Measurements from ENCODE around the gene EXOC6B.

EXOC6B gene

DNA sequence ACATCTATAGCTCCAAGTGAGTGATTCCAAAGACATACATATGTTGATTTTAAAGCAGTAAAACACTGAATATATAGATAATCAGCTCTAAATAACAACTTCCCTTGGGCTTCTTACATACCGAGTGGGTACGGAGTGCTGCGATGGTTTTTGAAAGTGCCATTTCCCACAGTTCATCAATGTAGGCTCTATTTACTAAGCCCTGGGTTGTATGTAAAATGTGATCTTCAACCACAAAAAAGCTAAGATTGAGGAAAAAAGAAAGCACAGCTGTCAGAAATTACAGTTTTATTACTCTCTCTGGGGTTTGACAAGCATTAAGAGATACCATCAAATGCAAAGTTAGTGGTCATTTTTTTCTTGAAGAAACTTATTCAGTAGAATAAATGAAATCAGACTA is 312.8 kb downstream of the EXOC6B start:
- H3K79me1 ChIP-seq (ENCODE audit: low read depth, low read length): no peaks in the 10 kb centered on the region
- no peaks in the 10 kb centered on the region for H3K9me3 ChIP-seq (replicated peaks in 1 of 2; ENCODE audit: control insufficient read depth in 2 of 2, insufficient read depth in 1 of 2, low read depth in 1 of 2, low read length in 2 of 2)
- no peak overlapping the region for H2AK5ac ChIP-seq (ENCODE audit: low read depth, low read length)
- H3K23ac ChIP-seq (ENCODE audit: low read depth, low read length, poor library complexity): no peak overlapping the region
- H4K8ac ChIP-seq (ENCODE audit: low read depth, low read length): no peak overlapping the region
- H2AFZ ChIP-seq (ENCODE audit: low read length): no peak overlapping the region
- H3K9ac ChIP-seq (ENCODE audit: low read depth, low read length, poor library complexity): no peak overlapping the region
- no peak overlapping the region for H2BK120ac ChIP-seq (ENCODE audit: low read depth, low read length)
- no peak for DNase-seq (ENCODE audit: low spot score)
- no peak overlapping the region for H2BK12ac ChIP-seq (ENCODE audit: low read length)
- H2BK15ac ChIP-seq (ENCODE audit: low read length): no peak overlapping the region
- no peak overlapping the region for H3K14ac ChIP-seq (ENCODE audit: low read length)
- no peaks in the 10 kb centered on the region for H3K36me3 ChIP-seq (replicated peaks in 1 of 2; ENCODE audit: control insufficient read depth in 2 of 2, insufficient read depth in 2 of 2, low read length in 2 of 2)
- H3K27me3 ChIP-seq (ENCODE audit: control insufficient read depth in 3 of 3, insufficient read depth in 3 of 3, low read depth in 1 of 3, low read length in 3 of 3): no peaks in the 10 kb centered on the region
- H3K27ac ChIP-seq (replicated peaks; ENCODE audit: low read length): no peak overlapping the region
- H3K4me3 ChIP-seq (ENCODE audit: low read length in 2 of 2): no peak overlapping the region
- peaks cover 0 to 1% of the 10 kb centered on the region in 2 donors for H3K4me1 ChIP-seq (ENCODE audit: control insufficient read depth in 2 of 2, insufficient read depth in 1 of 2, low read depth in 1 of 2, low read length in 2 of 2)
- H3K4ac ChIP-seq (ENCODE audit: low read length): no peak overlapping the region
- H3K4me2 ChIP-seq (ENCODE audit: insufficient read depth, low read length, poor library complexity, severe bottlenecking): no peak overlapping the region
- H2BK5ac ChIP-seq (ENCODE audit: low read length): no peak overlapping the region
- H3K18ac ChIP-seq (ENCODE audit: low read length): no peak overlapping the region
- H4K91ac ChIP-seq (ENCODE audit: low read depth, low read length, poor library complexity): no peak overlapping the region
- WGBS, 2 donors (ENCODE audit: extremely low coverage in 2 of 2, insufficient read length in 2 of 2, insufficient replicate concordance in 1 of 2): no CpG with 5 or more reads among the region's 3 CpGs

DNA sequence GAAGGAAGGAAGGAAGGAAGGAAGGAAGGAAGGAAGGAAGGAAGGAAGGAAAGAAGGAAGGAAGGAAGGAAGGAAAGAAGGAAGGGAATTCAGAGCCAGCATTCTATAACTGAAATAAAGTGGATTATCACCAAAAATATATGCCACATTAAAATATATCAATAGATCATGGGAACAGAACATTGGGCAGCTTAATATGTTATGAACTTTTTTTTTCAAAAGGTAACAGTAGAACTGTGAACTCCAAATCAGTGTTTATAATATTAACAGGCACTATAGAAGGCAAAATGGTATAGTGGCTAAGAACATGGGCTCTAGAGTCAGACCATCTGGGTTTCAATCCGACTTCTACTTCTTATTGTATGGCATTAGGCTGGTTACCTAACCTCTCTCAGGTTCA is 313.5 kb downstream of the EXOC6B start:
- Histone ChIP-seq H3K23ac (ENCODE audit: low read depth, low read length, poor library complexity) (no peak overlapping the region), H3K27me3 (ENCODE audit: control insufficient read depth in 3 of 3, insufficient read depth in 3 of 3, low read depth in 1 of 3, low read length in 3 of 3) (no peaks in the 10 kb centered on the region), H3K9ac (ENCODE audit: low read depth, low read length, poor library complexity) (no peak overlapping the region), H2BK12ac (ENCODE audit: low read length) (no peak overlapping the region), H4K8ac (ENCODE audit: low read depth, low read length) (no peak overlapping the region), H4K91ac (ENCODE audit: low read depth, low read length, poor library complexity) (no peak overlapping the region), H2AK5ac (ENCODE audit: low read depth, low read length) (no peak overlapping the region), H3K79me1 (ENCODE audit: low read depth, low read length) (no peaks in the 10 kb centered on the region), H3K27ac (replicated peaks; ENCODE audit: low read length) (no peak overlapping the region), H3K4ac (ENCODE audit: low read length) (no peak overlapping the region), H3K18ac (ENCODE audit: low read length) (no peak overlapping the region), H3K4me1 (ENCODE audit: control insufficient read depth in 2 of 2, insufficient read depth in 1 of 2, low read depth in 1 of 2, low read length in 2 of 2) (peaks cover 0 to 1% of the 10 kb centered on the region in 2 donors), H2BK120ac (ENCODE audit: low read depth, low read length) (no peak overlapping the region), H3K9me3 (replicated peaks in 1 of 2; ENCODE audit: control insufficient read depth in 2 of 2, insufficient read depth in 1 of 2, low read depth in 1 of 2, low read length in 2 of 2) (no peaks in the 10 kb centered on the region), H2BK15ac (ENCODE audit: low read length) (no peak overlapping the region), H2AFZ (ENCODE audit: low read length) (no peak overlapping the region), H2BK5ac (ENCODE audit: low read length) (no peak overlapping the region), H3K4me2 (ENCODE audit: insufficient read depth, low read length, poor library complexity, severe bottlenecking) (no peak overlapping the region), H3K4me3 (ENCODE audit: low read length in 2 of 2) (no peak overlapping the region), H3K14ac (ENCODE audit: low read length) (no peak overlapping the region), H3K36me3 (replicated peaks in 1 of 2; ENCODE audit: control insufficient read depth in 2 of 2, insufficient read depth in 2 of 2, low read length in 2 of 2) (no peaks in the 10 kb centered on the region)
- WGBS, 2 donors (ENCODE audit: extremely low coverage in 2 of 2, insufficient read length in 2 of 2, insufficient replicate concordance in 1 of 2): no CpG with 5 or more reads among the region's 1 CpG
- no peak for DNase-seq (ENCODE audit: low spot score)

DNA sequence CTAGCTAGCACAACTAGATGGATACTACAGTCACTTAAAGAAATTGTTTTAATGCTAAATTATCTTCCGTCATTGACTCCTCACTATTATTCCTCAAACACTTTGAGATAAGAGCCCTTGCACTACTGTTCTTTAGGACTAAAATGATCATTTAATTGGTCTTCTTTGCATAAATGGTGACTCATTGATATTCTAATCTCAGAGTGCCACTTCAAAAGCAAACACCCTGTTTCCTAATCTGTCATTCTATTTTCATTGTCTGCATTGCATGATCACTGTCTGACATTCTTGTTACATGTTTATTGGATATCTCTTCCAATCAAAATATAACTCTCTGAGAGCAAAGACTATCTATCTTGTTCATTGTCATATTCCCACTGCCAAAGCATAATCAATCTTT is 313.9 kb downstream of the EXOC6B start:
- no peak overlapping the region for H2BK12ac ChIP-seq (ENCODE audit: low read length)
- H3K4ac ChIP-seq (ENCODE audit: low read length): no peak overlapping the region
- H3K14ac ChIP-seq (ENCODE audit: low read length): no peak overlapping the region
- H3K9me3 ChIP-seq (replicated peaks in 1 of 2; ENCODE audit: control insufficient read depth in 2 of 2, insufficient read depth in 1 of 2, low read depth in 1 of 2, low read length in 2 of 2): no peaks in the 10 kb centered on the region
- H3K36me3 ChIP-seq (replicated peaks in 1 of 2; ENCODE audit: control insufficient read depth in 2 of 2, insufficient read depth in 2 of 2, low read length in 2 of 2): no peaks in the 10 kb centered on the region
- no peak overlapping the region for H2AFZ ChIP-seq (ENCODE audit: low read length)
- H4K91ac ChIP-seq (ENCODE audit: low read depth, low read length, poor library complexity): no peak overlapping the region
- peaks cover 0 to 1% of the 10 kb centered on the region in 2 donors for H3K4me1 ChIP-seq (ENCODE audit: control insufficient read depth in 2 of 2, insufficient read depth in 1 of 2, low read depth in 1 of 2, low read length in 2 of 2)
- no peak for DNase-seq (ENCODE audit: low spot score)
- H4K8ac ChIP-seq (ENCODE audit: low read depth, low read length): no peak overlapping the region
- H3K4me3 ChIP-seq (ENCODE audit: low read length in 2 of 2): no peak overlapping the region
- no peaks in the 10 kb centered on the region for H3K79me1 ChIP-seq (ENCODE audit: low read depth, low read length)
- no peak overlapping the region for H2BK120ac ChIP-seq (ENCODE audit: low read depth, low read length)
- H2BK15ac ChIP-seq (ENCODE audit: low read length): no peak overlapping the region
- H2AK5ac ChIP-seq (ENCODE audit: low read depth, low read length): no peak overlapping the region
- no peak overlapping the region for H3K18ac ChIP-seq (ENCODE audit: low read length)
- H3K23ac ChIP-seq (ENCODE audit: low read depth, low read length, poor library complexity): no peak overlapping the region
- no peak overlapping the region for H3K9ac ChIP-seq (ENCODE audit: low read depth, low read length, poor library complexity)
- no peak overlapping the region for H3K4me2 ChIP-seq (ENCODE audit: insufficient read depth, low read length, poor library complexity, severe bottlenecking)
- no peaks in the 10 kb centered on the region for H3K27me3 ChIP-seq (ENCODE audit: control insufficient read depth in 3 of 3, insufficient read depth in 3 of 3, low read depth in 1 of 3, low read length in 3 of 3)
- no peak overlapping the region for H2BK5ac ChIP-seq (ENCODE audit: low read length)
- H3K27ac ChIP-seq (replicated peaks; ENCODE audit: low read length): no peak overlapping the region
- no CpG with 5 or more reads among the region's 1 CpG for WGBS, 2 donors (ENCODE audit: extremely low coverage in 2 of 2, insufficient read length in 2 of 2, insufficient replicate concordance in 1 of 2)

DNA sequence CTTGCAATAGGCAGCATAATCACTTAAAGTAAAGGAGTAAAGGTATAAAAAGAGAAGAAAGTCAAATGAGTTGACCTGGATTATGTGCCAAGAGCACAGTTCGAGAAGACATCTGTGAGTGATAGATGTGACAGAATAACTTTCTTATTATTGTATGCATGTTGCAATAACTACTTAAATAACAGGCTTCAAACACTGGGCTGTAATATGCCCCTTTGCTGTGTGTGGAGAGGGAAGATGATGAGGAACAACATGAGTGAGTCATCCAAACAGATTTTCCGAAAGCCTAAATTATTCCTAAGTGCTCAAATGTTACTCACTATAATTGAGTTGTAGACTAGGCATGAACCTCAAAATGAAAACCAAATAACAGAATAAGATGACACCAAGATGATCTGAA is 328.1 kb downstream of the EXOC6B start:
- Histone ChIP-seq H3K9me3 (replicated peaks in 1 of 2; ENCODE audit: control insufficient read depth in 2 of 2, insufficient read depth in 1 of 2, low read depth in 1 of 2, low read length in 2 of 2) (peaks cover 0 to 2% of the 10 kb centered on the region in 2 donors), H2AK5ac (ENCODE audit: low read depth, low read length) (no peak overlapping the region), H3K4ac (ENCODE audit: low read length) (no peak overlapping the region), H3K18ac (ENCODE audit: low read length) (no peak overlapping the region), H2BK12ac (ENCODE audit: low read length) (no peak overlapping the region), H3K79me1 (ENCODE audit: low read depth, low read length) (no peaks in the 10 kb centered on the region), H2BK5ac (ENCODE audit: low read length) (no peak overlapping the region), H3K4me3 (ENCODE audit: low read length in 2 of 2) (no peak overlapping the region), H4K91ac (ENCODE audit: low read depth, low read length, poor library complexity) (no peak overlapping the region), H3K4me1 (ENCODE audit: control insufficient read depth in 2 of 2, insufficient read depth in 1 of 2, low read depth in 1 of 2, low read length in 2 of 2) (no peaks in the 10 kb centered on the region), H3K36me3 (replicated peaks in 1 of 2; ENCODE audit: control insufficient read depth in 2 of 2, insufficient read depth in 2 of 2, low read length in 2 of 2) (peaks cover 0 to 5% of the 10 kb centered on the region in 2 donors), H2BK15ac (ENCODE audit: low read length) (no peak overlapping the region), H3K23ac (ENCODE audit: low read depth, low read length, poor library complexity) (no peak overlapping the region), H2AFZ (ENCODE audit: low read length) (no peak overlapping the region), H2BK120ac (ENCODE audit: low read depth, low read length) (no peak overlapping the region), H3K27me3 (ENCODE audit: control insufficient read depth in 3 of 3, insufficient read depth in 3 of 3, low read depth in 1 of 3, low read length in 3 of 3) (no peaks in the 10 kb centered on the region), H3K4me2 (ENCODE audit: insufficient read depth, low read length, poor library complexity, severe bottlenecking) (no peak overlapping the region), H3K14ac (ENCODE audit: low read length) (no peak overlapping the region), H4K8ac (ENCODE audit: low read depth, low read length) (no peak overlapping the region), H3K9ac (ENCODE audit: low read depth, low read length, poor library complexity) (no peak overlapping the region), H3K27ac (replicated peaks; ENCODE audit: low read length) (no peak overlapping the region)
- no peak for DNase-seq (ENCODE audit: low spot score)
- WGBS, 2 donors (ENCODE audit: extremely low coverage in 2 of 2, insufficient read length in 2 of 2, insufficient replicate concordance in 1 of 2): no CpG with 5 or more reads among the region's 2 CpGs

Measured in neuronal stem cell (in vitro differentiated cells).